HCT116 (cell line): ENCODE results near the gene LRRC4C.

Experiments used
- CBX3 ChIP-seq: IDR thresholded peaks from 2 replicates; pipeline ENCODE4 v1.6.1; 2012; ENCODE audit warnings: low read depth
- CEBPB ChIP-seq: IDR thresholded peaks from 2 replicates; pipeline ENCODE4 v1.6.1; 2012; ENCODE audit warnings: low read depth
- CTCF ChIP-seq, 3 experiments: fragments of 200-600 bp in 1 of 3; sonication (generic) in 1 of 3; IDR thresholded peaks in 2 of 3; conservative IDR thresholded peaks in 1 of 3; 2 replicates each; pipeline ENCODE4 v1.5.1; 2012 to 2017; ENCODE audit warnings: low read depth in 2 of 3, low read length in 2 of 3, antibody characterized with exemption in 1 of 3, borderline replicate concordance in 1 of 3, control low read depth in 1 of 3, mild to moderate bottlenecking in 1 of 3, mixed read lengths in 1 of 3, mixed run types in 1 of 3, moderate library complexity in 1 of 3; ENCODE audit not compliant: insufficient read depth in 1 of 3
- EZH2 ChIP-seq: fragments of 200-600 bp; sonication (generic); IDR thresholded peaks from 2 replicates; pipeline ENCODE4 v1.6.1; 2017; ENCODE audit warnings: antibody characterized with exemption, mixed run types
- EZH2phosphoT487 ChIP-seq: fragments of 200-600 bp; IDR thresholded peaks from 2 replicates; pipeline ENCODE4 v1.6.1; 2018; ENCODE audit warnings: antibody characterized with exemption, borderline replicate concordance
- FOSL1 ChIP-seq: IDR thresholded peaks from 2 replicates; pipeline ENCODE4 v1.6.1; 2012; ENCODE audit warnings: low read depth
- JUND ChIP-seq: IDR thresholded peaks from 2 replicates; pipeline ENCODE4 v1.6.1; 2012
- POLR2A ChIP-seq: IDR thresholded peaks from 2 replicates; pipeline ENCODE4 v1.7.0; 2011; ENCODE audit warnings: borderline replicate concordance; ENCODE audit not compliant: insufficient read depth, insufficient read length; ENCODE audit errors: extremely low read depth
- POLR2AphosphoS5 ChIP-seq: IDR thresholded peaks from 2 replicates; pipeline ENCODE4 v1.6.1; 2011; ENCODE audit warnings: mild to moderate bottlenecking, low read depth, low read length, moderate library complexity
- RAD21 ChIP-seq: IDR thresholded peaks from 2 replicates; pipeline ENCODE4 v1.6.1; 2012; ENCODE audit warnings: low read depth, mild to moderate bottlenecking
- TCF7L2 ChIP-seq: IDR thresholded peaks from 2 replicates; pipeline ENCODE4 v1.7.0; 2011; ENCODE audit warnings: borderline replicate concordance, inconsistent platforms; ENCODE audit not compliant: insufficient read depth, insufficient read length; ENCODE audit errors: extremely low read depth
- ZBTB33 ChIP-seq: IDR thresholded peaks from 2 replicates; pipeline ENCODE4 v1.6.1; 2011; ENCODE audit warnings: mild to moderate bottlenecking, low read length, moderate library complexity; ENCODE audit not compliant: insufficient replicate concordance; ENCODE audit errors: extremely low read depth
- ZFX ChIP-seq: fragments of 450-650 bp; IDR thresholded peaks from 2 replicates; pipeline ENCODE4 v1.6.1; 2017
- TF ChIP-seq, protein P1 (sequence below): IDR thresholded peaks from 2 replicates; pipeline ENCODE4 v1.6.1; 2012; ENCODE audit warnings: low read depth

GRCh38 chr11:40716344-40717130, 742.9 kb downstream of the LRRC4C start:
- no peak for TF ChIP-seq EZH2
- TF ChIP-seq CTCF (IDR thresholded peaks at IDR 0.05 in 2 of 3, conservative IDR thresholded peaks at IDR 0.05 in 1 of 3; ENCODE audit: borderline replicate concordance in 1 of 3, insufficient read depth in 1 of 3, low read depth in 2 of 3, low read length in 2 of 3), result no peak
- no peak for TF ChIP-seq POLR2A
- no peak for TF ChIP-seq ZBTB33
- TF ChIP-seq CBX3, result no peak
- TF ChIP-seq EZH2phosphoT487, result no peak
- TF ChIP-seq FOSL1, result no peak
- TF ChIP-seq, protein P1, sequence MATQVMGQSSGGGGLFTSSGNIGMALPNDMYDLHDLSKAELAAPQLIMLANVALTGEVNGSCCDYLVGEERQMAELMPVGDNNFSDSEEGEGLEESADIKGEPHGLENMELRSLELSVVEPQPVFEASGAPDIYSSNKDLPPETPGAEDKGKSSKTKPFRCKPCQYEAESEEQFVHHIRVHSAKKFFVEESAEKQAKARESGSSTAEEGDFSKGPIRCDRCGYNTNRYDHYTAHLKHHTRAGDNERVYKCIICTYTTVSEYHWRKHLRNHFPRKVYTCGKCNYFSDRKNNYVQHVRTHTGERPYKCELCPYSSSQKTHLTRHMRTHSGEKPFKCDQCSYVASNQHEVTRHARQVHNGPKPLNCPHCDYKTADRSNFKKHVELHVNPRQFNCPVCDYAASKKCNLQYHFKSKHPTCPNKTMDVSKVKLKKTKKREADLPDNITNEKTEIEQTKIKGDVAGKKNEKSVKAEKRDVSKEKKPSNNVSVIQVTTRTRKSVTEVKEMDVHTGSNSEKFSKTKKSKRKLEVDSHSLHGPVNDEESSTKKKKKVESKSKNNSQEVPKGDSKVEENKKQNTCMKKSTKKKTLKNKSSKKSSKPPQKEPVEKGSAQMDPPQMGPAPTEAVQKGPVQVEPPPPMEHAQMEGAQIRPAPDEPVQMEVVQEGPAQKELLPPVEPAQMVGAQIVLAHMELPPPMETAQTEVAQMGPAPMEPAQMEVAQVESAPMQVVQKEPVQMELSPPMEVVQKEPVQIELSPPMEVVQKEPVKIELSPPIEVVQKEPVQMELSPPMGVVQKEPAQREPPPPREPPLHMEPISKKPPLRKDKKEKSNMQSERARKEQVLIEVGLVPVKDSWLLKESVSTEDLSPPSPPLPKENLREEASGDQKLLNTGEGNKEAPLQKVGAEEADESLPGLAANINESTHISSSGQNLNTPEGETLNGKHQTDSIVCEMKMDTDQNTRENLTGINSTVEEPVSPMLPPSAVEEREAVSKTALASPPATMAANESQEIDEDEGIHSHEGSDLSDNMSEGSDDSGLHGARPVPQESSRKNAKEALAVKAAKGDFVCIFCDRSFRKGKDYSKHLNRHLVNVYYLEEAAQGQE, result no peak
- no peak for TF ChIP-seq TCF7L2
- TF ChIP-seq POLR2AphosphoS5, result no peak
- TF ChIP-seq RAD21, result no peak
- TF ChIP-seq ZFX, result no peak
- no peak for TF ChIP-seq CEBPB
- TF ChIP-seq JUND, result no peak
